GM12875 (cell line): ENCODE measurements around the gene CARD19.

Source experiments
- H3K4me3 ChIP-seq: one replicate; pipeline ENCODE4 v1.5.1; 2011; ENCODE audit warnings: low read depth, low read length, control low read depth
- TF ChIP-seq, protein P1 (sequence below): IDR thresholded peaks from 2 replicates; pipeline ENCODE4 v1.5.1; 2011; ENCODE audit warnings: low read depth, mild to moderate bottlenecking, control low read depth, inconsistent platforms, low read length, moderate library complexity, borderline replicate concordance; ENCODE audit not compliant: insufficient read depth

Gene CARD19, protein sequence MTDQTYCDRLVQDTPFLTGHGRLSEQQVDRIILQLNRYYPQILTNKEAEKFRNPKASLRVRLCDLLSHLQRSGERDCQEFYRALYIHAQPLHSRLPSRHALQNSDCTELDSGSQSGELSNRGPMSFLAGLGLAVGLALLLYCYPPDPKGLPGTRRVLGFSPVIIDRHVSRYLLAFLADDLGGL

DNA sequence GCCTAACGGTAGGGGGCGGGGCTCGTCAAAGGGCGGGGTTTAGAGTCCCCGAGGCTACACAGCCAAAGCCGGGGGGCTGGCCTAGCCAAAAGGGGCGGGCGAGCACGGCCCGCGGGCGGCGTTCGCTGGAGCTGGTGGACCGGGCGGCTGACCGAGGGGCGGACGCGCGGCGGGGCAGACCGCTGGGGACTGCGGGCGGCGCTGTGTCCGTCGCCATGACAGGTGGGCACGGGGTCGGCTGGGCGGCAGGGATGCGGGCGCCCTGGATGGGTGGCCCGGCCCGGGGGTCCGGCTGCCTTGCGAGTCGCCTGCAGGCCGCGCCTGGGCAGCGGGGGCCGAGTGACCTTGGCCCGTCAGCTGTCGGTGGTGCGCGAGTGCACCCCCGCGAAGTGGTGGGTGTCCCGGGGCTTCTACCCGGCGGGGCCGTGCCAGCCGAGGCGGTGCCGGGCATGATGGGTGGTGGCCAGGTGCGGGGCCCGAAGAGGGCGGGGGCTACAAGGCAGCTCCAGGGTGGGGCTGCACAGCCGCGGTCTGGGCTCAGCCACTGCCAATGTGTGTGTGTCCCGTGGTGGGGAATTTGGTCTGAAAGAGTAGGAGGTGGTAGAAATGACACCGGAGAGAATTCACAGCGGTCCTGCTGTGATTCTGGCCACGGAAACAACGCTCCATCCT lies at the start of gene CARD19:
Gene CARD19, plus strand, starts transcription at position 87 of the 672 bp plus-strand sequence. Its CDS starts 129 bp downstream, at position 216.
- H3K4me3 ChIP-seq: peak within 1 kb of the TSS; percentile 79
- TF ChIP-seq, protein P1, sequence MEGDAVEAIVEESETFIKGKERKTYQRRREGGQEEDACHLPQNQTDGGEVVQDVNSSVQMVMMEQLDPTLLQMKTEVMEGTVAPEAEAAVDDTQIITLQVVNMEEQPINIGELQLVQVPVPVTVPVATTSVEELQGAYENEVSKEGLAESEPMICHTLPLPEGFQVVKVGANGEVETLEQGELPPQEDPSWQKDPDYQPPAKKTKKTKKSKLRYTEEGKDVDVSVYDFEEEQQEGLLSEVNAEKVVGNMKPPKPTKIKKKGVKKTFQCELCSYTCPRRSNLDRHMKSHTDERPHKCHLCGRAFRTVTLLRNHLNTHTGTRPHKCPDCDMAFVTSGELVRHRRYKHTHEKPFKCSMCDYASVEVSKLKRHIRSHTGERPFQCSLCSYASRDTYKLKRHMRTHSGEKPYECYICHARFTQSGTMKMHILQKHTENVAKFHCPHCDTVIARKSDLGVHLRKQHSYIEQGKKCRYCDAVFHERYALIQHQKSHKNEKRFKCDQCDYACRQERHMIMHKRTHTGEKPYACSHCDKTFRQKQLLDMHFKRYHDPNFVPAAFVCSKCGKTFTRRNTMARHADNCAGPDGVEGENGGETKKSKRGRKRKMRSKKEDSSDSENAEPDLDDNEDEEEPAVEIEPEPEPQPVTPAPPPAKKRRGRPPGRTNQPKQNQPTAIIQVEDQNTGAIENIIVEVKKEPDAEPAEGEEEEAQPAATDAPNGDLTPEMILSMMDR: no peak

DNA sequence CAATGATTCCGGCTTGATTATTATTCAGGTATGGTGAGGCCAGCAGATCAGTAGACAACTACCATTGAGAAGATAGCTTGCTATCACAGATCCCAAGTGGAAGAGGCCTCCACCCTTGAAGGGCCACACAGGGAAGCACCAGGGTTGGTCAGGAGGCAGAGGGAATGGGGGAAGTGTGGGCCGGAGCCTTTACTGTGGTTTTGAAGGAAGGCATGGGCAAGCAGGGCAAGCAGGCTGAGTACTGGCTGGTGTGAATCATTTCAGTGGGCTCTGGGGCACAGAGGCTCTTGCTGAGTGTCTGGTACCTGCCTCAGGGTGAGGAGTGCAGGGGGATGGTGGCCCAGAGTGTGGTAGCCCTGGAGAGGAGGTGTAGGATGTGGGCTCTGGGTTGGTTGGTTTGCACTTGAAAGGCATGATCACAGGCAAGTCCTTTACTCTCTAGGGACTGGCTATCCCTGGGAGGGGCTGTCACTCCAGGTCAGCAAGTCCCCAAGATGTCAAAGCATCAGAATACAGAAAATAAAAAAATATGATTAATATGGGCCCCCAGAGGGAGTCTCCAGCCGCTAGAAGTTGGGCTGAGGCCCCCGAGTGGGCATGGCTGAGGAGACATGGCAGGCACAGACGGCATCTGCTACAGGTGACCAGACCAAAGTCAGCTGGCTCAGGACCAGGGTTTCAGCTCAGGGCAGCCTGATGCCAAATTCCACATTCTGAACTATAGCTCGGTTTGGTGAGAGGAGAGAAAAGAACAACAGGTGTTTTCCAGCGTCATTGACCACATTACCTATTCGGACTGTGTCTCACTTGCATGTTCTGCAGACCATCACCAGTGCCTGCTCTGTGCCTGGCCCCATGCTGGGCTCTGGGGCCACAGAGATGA lies 47.2 kb upstream of the CARD19 start:
- no peak overlapping the region for H3K4me3 ChIP-seq
- TF ChIP-seq, protein P1: no peak

DNA sequence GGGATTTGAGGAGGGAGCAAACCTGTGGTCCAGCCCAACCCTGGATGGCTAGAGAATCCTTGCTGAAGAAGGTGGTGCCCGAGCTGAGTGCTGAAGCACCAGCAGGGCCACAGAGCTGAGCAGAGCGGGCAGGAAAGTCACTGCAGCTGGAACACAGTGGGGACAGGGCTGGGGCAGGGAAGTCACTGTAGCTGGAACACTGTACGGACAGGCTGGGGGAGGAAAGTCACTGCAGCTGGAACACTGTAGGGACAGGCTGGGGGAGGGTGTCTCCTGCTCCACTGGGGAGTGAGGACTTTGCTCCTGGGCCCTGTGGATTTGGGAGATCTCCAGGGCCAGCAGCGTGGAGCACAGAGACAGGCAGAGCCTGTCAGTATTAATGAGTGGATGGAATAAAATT lies 46.5 kb upstream of the CARD19 start:
- H3K4me3 ChIP-seq: no peak overlapping the region
- TF ChIP-seq, protein P1: no peak

DNA sequence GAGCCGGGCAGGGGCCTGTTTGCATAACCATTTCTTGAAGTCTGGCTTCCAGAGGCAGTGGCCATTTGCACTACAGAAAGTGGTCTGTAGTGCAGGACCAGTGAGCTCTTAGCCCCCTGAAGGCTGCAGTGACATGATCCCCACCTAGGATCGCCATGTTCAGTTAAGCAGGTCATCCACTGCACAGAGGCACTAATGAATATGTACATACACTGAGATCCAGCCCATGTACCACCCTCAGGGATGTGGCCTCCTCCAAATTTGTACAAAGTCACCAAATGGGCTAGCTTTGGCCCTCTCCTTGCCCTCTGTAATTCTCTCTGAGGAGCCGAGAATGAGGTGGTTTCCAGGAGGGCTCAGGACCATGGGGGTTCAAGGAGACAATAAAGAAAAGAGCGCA lies 45.8 kb upstream of the CARD19 start:
- TF ChIP-seq, protein P1: no peak
- H3K4me3 ChIP-seq: no peak overlapping the region

DNA sequence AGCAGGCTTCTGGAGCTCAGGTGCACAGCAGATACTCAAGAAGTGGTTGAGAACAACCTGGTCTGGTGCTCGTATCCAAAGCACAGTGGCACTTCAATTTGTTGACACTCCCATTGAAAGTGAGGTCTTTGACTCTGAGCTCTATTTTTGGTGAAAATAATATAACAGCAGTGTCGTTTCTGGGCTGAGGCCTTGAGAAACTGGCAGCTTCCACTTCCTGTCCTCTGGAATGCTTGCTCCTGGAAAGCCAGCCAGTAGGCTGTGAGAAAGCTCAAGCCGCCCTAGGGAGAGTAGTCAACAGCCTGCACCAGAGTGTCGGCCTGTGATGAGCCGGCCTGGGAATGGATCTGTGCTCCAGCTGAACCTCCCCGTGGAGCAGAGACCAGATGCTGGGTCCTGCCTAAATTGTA lies 44.3 kb upstream of the CARD19 start:
- no peak overlapping the region for H3K4me3 ChIP-seq
- TF ChIP-seq, protein P1: no peak

DNA sequence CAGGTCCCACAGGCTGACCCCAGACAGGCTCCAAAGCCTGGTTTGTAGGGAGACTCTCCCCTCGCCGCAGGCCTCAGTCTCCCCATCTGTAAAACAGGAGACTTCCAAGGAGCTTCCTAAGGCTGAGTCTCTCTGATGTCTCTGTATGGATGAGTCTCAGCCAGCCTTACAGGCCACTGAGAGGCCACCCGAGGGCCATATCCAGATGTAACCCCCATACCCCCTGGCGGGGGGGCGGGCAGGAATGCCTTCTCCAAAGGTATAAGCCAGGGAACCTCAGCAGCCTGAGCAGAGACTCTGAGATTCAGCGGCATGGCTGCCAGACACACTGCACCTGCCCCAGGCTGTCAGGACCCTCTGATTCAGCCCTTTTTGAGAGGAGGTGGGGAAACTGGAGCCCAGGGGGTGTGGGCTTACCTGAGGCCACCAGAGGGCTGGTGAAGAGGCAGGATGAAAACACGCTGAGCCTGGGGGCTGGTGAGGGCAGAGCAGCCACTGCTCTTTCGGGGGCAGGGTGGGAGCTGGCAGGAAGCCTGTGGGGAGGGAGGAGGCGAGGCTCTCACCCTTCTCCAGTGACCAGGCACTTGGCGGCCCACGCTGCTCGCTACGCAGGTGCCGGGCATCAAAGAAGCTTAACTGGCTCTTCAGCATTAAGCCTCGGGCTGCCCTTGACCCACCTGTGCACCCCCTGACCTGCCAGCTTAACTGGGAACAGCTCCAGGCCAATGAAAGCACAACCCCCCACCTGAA lies 43.1 kb upstream of the CARD19 start:
- TF ChIP-seq, protein P1: no peak
- no peak overlapping the region for H3K4me3 ChIP-seq
